ENCODE data around the gene ZBTB43. TPM values are rescaled to one million over a fixed set of nuclear protein-coding genes. Genes with fewer than 3 reads are reported as not detected.

Gene ZBTB43
- total and polyA plus RNA-seq, 2 experiments from 2014 or later = 9.7 to 11.8 TPM

DNA sequence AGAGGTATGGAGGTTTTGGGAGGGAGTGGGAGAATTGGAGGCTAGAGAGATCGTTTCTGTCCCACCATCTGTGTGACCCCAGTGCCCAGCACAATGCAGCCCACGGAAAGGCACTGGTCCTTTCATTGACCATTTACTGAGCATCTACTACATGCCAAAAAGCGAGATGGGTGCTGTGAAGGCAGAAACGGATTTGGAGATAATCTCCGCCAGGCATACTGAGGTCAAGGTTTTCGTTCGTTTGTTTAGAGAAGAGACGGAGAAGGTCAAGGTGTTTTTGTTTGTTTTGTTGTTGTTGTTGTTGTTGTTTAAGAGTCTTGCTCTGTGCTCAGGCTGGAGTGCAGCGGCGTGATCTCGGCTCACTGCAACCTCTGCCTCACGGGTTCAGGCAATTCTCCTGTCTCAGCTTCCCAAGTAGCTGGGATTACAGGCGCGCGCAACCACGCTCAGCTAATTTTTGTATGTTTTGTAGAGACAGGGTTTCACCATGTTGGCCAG lies 593 bp upstream of the ZBTB43 start (continued):
- TF ChIP-seq, protein P1, sequence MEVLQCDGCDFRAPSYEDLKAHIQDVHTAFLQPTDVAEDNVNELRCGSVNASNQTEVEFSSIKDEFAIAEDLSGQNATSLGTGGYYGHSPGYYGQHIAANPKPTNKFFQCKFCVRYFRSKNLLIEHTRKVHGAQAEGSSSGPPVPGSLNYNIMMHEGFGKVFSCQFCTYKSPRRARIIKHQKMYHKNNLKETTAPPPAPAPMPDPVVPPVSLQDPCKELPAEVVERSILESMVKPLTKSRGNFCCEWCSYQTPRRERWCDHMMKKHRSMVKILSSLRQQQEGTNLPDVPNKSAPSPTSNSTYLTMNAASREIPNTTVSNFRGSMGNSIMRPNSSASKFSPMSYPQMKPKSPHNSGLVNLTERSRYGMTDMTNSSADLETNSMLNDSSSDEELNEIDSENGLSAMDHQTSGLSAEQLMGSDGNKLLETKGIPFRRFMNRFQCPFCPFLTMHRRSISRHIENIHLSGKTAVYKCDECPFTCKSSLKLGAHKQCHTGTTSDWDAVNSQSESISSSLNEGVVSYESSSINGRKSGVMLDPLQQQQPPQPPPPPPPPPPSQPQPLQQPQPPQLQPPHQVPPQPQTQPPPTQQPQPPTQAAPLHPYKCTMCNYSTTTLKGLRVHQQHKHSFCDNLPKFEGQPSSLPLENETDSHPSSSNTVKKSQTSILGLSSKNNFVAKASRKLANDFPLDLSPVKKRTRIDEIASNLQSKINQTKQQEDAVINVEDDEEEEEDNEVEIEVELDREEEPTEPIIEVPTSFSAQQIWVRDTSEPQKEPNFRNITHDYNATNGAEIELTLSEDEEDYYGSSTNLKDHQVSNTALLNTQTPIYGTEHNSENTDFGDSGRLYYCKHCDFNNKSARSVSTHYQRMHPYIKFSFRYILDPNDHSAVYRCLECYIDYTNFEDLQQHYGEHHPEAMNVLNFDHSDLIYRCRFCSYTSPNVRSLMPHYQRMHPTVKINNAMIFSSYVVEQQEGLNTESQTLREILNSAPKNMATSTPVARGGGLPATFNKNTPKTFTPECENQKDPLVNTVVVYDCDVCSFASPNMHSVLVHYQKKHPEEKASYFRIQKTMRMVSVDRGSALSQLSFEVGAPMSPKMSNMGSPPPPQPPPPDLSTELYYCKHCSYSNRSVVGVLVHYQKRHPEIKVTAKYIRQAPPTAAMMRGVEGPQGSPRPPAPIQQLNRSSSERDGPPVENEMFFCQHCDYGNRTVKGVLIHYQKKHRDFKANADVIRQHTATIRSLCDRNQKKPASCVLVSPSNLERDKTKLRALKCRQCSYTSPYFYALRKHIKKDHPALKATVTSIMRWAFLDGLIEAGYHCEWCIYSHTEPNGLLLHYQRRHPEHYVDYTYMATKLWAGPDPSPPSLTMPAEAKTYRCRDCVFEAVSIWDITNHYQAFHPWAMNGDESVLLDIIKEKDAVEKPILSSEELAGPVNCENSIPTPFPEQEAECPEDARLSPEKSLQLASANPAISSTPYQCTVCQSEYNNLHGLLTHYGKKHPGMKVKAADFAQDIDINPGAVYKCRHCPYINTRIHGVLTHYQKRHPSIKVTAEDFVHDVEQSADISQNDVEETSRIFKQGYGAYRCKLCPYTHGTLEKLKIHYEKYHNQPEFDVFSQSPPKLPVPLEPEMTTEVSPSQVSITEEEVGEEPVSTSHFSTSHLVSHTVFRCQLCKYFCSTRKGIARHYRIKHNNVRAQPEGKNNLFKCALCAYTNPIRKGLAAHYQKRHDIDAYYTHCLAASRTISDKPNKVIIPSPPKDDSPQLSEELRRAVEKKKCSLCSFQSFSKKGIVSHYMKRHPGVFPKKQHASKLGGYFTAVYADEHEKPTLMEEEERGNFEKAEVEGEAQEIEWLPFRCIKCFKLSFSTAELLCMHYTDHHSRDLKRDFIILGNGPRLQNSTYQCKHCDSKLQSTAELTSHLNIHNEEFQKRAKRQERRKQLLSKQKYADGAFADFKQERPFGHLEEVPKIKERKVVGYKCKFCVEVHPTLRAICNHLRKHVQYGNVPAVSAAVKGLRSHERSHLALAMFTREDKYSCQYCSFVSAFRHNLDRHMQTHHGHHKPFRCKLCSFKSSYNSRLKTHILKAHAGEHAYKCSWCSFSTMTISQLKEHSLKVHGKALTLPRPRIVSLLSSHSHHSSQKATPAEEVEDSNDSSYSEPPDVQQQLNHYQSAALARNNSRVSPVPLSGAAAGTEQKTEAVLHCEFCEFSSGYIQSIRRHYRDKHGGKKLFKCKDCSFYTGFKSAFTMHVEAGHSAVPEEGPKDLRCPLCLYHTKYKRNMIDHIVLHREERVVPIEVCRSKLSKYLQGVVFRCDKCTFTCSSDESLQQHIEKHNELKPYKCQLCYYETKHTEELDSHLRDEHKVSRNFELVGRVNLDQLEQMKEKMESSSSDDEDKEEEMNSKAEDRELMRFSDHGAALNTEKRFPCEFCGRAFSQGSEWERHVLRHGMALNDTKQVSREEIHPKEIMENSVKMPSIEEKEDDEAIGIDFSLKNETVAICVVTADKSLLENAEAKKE (CRISPR knock-in tag; IDR thresholded peaks at IDR 0.05) = no peak
- TF ChIP-seq, protein P2, sequence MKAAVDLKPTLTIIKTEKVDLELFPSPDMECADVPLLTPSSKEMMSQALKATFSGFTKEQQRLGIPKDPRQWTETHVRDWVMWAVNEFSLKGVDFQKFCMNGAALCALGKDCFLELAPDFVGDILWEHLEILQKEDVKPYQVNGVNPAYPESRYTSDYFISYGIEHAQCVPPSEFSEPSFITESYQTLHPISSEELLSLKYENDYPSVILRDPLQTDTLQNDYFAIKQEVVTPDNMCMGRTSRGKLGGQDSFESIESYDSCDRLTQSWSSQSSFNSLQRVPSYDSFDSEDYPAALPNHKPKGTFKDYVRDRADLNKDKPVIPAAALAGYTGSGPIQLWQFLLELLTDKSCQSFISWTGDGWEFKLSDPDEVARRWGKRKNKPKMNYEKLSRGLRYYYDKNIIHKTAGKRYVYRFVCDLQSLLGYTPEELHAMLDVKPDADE (IDR thresholded peaks at IDR 0.05) = no peak

DNA sequence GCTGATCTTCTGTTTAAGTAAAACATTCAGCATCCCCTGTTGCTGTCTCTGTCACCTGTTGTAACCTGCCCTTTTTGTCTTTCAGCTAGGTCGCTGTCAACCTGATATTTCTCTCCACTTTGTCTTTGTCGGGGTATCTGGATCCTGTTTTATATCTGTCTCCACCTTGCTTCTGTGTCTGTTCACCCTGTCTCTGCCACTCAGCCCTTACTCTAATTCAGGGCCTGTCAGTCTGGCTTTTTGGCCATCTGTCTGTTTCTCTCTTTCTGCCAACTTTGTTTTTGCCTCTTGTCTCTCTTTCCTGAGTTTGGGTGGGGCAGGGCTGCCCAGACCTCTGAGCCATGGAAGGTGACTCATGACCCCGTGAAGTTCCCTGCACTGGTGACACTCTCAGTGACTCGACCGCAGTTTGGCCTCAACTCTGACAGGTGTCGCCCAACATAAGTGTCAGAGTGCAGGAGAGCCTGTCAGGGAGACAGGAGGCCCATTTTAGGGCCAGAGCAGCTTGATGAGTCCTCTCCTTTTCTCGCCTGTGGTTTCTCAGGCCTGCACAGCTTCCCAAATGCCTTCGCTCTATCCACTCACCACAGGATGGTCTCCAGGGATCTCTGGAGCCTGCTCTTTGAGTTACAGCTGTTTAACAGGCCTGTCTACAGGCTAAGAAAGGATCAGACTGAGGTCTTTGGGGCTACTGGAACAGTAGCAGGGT lies 868 bp downstream of the ZBTB43 start:
- H3K27me3 Mint-ChIP-seq (ENCODE audit: insufficient read depth, low read depth, poor library complexity) = peaks cover 14% of the 10 kb centered on the region
- ATAC-seq = no peak
- Histone ChIP-seq H3K36me3 (ENCODE audit: insufficient read depth) (no peaks in the 10 kb centered on the region), H3K4me3 (peak overlapping the region; percentile 78), H3K4me1 (ENCODE audit: insufficient read depth) (peaks cover 9% of the 10 kb centered on the region; the same call in 1 of the 2 replicates), H3K79me2 (replicated peaks; ENCODE audit: insufficient read depth) (peaks cover 47% of the 10 kb centered on the region), H3K27ac (ENCODE audit: low read depth) (no peak overlapping the region), H2AFZ (peak overlapping the region; percentile 26; the same call in 1 of the 2 replicates), H4K20me1 (replicated peaks; ENCODE audit: insufficient read depth) (peaks cover 21% of the 10 kb centered on the region), H3K4me2 (peak overlapping the region; percentile 98), H3K27me3 (ENCODE audit: insufficient read depth) (no peaks in the 10 kb centered on the region), H3K9me2 (ENCODE audit: insufficient read depth) (peaks cover 5% of the 10 kb centered on the region; the same call in 1 of the 2 replicates), H3F3A (replicated peaks; ENCODE audit: low read depth) (no peaks in the 10 kb centered on the region)
- peak; percentile 6 for DNase-seq (ENCODE audit: low spot score)
- peak overlapping the region; percentile 18 for H3K27ac Mint-ChIP-seq
- H3K4me1 Mint-ChIP-seq = peaks cover 13% of the 10 kb centered on the region
- no peaks in the 10 kb centered on the region; the same call in 2 of the 3 replicates for H3K36me3 Mint-ChIP-seq (ENCODE audit: low read depth)
- H3K4me3 Mint-ChIP-seq = peak overlapping the region; percentile 91
- no peaks in the 10 kb centered on the region for H3K9me3 Mint-ChIP-seq
- TF ChIP-seq, protein P3, sequence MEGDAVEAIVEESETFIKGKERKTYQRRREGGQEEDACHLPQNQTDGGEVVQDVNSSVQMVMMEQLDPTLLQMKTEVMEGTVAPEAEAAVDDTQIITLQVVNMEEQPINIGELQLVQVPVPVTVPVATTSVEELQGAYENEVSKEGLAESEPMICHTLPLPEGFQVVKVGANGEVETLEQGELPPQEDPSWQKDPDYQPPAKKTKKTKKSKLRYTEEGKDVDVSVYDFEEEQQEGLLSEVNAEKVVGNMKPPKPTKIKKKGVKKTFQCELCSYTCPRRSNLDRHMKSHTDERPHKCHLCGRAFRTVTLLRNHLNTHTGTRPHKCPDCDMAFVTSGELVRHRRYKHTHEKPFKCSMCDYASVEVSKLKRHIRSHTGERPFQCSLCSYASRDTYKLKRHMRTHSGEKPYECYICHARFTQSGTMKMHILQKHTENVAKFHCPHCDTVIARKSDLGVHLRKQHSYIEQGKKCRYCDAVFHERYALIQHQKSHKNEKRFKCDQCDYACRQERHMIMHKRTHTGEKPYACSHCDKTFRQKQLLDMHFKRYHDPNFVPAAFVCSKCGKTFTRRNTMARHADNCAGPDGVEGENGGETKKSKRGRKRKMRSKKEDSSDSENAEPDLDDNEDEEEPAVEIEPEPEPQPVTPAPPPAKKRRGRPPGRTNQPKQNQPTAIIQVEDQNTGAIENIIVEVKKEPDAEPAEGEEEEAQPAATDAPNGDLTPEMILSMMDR (conservative IDR thresholded peaks at IDR 0.05; ENCODE audit: low read depth in 2 of 2) = no peak
- TF ChIP-seq, protein P1 (CRISPR knock-in tag; IDR thresholded peaks at IDR 0.05) = no peak
- no peak for TF ChIP-seq STAT1 (IDR thresholded peaks at IDR 0.05; ENCODE audit: unreplicated experiment)

All from GM23338 (cell line).